RKO (cell line): Measurements from ENCODE around the gene DES.

Experiments used
- DNase-seq: peaks from one replicate; pipeline ENCODE4 v3.0.0-alpha.2; 2016; ENCODE audit warnings: low spot score

Gene DES

DNA sequence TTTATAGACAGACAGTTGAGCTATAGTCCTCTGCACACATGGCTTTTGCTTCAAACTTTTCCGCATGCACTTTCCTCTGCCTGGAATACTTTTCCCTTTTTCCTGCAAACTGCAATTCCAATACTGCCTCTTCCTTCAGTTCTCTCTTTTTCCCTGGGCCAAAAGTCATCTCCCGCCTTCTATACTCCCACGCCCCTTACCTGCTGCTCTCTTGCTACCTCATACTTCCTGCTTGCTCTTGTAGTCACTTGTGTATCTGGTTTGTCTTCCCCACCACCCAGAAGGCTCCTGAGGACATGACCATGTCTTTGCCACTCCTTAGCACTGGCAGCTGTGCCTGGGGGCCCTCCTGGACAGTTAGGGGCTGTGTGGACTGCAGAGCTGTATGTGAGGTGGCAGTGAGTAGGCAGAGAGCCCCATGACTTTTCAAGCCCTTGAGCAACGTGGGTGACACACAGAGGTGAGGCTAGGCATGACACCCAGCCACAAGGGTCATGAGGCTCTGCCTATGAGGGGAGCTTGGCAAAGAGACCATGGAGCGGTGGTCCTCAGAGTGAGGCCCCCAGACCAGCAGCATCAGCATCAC is 39.7 kb downstream of the DES start:
- peak; percentile 58 for DNase-seq

DNA sequence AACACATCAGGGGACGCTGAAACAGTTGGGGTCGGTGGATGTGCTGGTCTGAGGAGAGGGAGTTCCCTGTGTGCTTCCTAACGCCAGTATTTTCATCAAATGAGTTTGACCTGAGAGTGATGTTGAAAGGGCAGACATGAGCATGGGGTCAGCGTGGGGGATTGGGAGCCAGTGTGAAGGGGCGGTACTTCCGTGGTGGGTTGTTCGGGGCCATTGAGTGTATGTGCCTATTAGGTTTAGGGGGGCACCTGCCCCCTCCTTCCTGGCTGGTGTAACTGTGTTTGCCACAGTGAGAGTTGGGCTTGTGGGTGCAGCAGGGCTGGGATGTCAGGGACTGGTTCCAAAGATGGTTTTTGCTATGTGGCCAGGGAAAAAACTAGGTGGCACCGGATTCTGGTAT is 40.8 kb downstream of the DES start:
- DNase-seq = no peak

DNA sequence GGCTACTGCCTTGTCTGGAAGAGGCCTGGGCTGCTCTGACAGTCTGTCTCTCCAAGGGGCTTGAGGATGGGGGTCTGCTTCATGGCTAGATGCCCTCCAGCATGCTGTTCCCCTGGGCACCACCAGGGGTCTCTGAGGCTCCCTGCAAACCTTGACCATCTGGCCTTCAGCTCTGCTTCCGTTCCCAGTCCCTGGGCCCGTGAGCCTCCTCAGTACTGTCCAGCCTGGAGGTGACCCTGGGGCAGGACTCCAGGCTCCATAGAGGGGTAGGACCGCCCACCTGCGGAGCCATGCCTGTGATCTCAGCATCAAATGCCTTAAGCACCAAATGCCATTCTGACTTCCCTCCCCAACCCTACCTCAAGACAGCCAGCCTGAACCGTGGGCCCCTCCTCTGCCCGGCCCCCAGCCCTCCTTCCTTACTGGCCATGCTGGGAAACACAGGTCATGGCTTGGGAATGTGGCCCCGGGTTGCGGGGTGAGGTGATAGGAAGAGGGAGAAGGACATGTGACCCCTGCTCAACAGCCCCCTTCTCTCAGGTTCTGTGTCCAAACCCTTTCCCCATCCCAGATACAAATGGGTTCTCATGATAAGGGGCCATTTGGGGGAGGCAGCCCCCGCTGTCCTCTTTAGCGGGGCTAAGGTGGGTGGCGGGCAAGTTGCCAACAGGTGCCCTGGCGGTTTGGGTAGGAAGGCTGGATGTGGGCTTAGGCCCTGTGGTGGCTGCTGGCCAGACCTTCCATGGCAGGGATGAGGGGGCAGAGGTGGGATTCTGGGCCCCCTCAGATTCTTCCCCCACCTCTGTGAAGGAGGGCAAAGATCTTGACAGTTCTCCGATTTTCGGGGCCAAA is 41.5 kb downstream of the DES start:
- peak; percentile 63 for DNase-seq

DNA sequence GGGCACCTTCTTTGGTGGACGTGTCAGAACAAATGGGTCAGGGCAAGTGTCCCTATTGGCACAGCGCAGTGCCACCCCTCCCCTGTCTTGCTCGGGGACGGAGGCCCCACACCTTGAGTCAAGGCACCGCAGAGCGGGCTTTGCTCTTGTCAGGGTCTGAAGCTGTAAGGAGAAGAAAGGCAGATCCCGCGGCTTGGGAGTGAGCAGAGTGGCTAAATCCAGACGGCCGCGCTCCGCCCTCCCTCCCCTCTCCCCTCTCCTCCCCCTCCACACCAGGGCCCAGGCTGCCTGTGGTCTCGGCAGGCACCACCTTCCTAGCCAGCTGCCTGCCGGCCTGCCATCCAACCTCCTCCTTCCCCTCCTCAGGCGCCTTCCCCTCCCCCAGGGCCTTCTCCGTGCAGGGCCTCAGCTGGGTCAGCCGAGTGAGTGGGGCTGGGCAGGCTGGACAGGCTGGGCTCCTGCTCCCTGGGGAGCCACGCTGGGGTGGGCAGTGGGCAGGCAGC is 42.3 kb downstream of the DES start:
- DNase-seq = no peak

DNA sequence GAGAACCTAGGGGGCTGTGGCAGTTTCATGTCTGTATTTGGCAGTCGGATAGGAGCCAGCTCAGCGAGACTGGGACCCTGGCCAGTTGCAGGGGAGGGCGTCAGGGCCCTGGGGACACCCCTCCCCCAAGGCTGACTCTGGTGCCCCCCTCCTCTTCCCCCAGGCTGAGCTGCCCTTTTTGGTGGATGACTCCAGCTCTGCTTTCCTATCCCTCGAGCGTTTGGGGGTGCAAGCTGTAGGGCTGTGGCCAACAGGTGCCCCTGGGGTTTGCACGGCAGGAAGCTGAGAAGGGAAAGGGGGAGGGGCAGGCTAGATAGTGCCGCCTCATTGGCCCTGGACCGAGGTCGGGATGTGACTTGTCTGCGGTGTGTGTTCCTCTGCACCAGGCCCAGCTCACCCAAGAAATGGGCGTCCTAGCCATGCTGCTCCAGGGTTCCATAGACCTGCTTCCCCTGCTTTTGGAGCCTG is 42.9 kb downstream of the DES start:
- no peak for DNase-seq

DNA sequence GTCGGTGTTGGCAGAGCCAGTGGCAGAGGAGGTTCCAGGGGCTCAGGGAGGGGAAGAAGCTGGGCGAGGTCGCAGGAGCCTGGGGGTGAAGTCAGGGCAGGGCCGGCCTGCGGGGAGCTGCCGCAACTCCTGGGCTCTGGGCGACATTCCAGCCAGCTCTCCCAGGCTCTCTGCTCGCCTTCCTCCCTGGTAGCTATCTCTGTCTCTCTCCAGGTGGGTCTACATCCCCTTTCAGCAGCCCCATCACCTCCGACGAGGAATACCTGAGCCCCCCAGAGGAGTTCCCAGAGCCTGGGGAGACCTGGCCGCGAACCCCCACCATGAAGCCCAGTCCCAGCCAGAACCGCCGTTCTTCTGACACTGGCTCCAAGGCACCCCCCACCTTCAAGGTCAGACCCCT is 43.5 kb downstream of the DES start:
- no peak for DNase-seq

DNA sequence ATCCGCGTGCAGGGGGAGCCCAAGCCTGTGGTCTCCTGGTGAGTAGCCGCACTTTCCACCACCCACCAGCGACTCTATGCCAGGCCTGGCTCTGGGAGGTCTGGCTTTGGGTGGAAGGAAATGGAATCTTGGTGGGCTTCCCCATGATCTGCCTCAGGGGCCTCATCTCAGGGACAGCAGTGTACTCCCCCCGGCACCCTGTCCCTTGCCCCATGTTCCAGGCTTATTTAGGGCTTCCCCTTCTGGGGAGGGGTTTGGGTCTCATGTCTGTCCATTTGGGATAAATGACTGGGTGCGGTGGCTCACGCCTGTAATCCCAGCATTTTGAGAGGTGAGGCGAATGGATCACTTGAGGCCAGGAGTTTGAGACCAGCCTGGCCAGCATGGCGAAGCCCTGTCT is 44.2 kb downstream of the DES start:
- DNase-seq = no peak

DNA sequence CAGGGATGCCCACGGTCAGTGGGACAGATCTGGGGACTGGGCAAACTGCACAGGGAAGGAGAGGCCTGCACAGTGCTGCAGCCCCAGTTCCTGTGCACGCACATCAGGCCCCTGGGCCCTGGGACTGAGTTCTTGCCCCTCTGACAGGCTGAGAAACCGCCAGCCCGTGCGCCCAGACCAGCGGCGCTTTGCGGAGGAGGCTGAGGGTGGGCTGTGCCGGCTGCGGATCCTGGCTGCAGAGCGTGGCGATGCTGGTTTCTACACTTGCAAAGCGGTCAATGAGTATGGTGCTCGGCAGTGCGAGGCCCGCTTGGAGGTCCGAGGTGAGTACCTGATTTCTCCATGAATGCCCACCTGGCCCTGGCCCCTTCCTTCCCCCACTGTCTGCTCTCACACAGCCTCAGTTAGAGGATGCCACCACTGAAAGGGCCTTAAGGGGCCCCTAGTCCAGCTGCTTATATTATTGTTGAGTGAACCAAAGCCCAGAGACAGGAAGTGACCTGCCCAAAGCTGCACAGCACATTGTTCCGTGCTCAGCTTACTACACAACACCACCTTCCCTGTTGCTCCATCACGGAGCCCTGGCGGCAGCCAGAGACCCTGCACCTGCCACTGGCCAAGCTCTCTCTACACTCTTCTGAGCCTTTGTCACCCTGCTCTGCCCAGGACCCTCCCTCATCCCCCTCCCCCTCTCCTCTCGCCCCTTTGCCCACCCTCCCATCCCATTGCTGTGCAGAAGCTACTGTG is 46.3 kb downstream of the DES start:
- DNase-seq = no peak

DNA sequence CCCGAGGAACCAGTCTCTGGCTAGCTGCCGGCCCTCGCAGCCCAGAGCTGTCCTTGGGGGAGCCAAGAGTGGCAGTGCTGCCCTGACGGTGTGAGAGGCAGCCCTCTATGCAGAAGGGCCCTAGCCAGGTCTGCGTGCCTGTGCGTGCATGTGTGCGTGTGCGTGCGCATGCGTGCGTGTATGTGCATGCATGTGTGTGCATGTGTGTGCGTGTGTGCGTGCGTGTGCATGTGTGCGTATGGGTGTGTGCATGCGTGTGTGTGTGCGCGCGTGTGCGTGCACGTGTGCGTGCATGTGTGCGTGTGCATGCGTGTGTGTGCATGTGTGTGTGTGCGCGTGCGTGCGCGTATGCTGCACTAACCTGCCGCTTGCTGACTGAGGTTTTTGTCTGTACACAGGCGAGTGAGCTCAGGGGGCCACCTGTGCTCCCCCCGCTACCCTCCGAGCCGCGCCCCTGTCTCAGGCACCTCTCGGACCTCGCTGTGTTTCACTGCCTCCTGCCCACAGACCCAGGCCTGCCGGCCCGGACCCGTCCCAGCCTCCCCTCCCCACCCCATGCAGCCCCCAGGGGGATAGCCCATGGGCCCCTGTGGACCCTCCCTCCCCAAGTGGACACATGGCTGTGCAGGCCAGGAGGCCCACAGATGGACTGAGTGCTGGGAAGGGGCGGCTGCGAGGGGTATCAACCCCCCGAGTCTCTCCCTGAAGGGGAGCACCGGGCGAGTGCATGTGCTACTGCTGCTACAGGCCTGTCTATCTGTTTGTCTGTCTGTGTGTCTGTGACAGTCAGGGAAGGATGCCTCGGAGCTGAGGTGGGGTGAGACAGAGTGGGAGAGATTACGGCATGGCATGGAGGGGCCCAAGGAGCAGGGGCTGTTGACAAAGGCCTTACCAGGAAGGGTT is 47.7 kb downstream of the DES start:
- DNase-seq = no peak

DNA sequence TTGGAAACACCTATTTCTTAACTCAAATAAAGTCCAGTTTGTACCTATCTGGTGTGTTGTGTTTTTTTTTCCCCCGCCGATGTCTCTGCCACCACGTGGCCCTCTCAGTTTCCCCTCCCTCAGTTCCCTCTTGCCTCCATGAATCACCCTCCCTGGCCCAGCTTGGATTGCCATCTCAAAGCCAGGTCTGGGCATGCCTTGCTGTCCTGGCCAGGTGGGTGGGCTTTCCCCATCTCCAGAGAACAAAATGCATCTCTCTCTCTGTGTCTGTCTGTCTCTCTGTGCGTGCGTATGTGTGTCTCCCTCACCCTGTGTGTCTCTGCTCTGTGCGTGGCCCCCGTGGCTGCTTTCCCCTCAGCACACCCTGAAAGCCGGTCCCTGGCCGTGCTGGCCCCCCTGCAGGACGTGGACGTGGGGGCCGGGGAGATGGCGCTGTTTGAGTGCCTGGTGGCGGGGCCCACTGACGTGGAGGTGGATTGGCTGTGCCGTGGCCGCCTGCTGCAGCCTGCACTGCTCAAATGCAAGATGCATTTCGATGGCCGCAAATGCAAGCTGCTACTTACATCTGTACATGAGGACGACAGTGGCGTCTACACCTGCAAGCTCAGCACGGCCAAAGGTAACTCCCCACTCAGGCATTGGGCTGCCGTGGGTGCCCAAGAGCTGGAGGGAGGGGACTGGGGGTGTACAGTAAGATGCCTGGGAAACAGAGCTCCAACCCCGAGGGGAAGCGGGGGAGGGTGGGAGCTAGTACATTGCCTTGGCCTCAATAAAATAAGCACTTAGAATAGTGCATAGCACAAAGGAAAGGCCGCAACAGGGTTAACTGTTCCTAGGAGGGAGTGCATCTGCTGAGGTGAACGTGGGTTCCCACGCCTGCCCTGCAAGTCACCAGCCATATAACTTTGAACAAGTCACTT is 48.9 kb downstream of the DES start:
- no peak for DNase-seq

DNA sequence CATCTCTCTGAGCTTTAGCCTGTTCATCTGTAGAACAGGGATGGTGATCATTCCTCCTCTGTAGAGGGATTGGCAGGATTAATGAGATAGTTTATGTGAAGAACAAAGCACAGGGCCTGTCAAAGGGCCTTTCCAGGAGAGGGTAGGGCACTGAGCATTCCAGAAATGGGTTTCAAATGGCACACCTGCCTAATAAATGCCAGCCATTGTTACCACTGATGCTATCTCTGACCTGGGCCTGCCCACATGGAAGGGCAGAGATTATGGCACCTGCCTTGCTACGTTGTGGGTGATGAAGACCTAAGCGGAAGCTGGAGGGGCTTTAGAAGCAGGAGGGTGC is 49.5 kb downstream of the DES start:
- DNase-seq = no peak

DNA sequence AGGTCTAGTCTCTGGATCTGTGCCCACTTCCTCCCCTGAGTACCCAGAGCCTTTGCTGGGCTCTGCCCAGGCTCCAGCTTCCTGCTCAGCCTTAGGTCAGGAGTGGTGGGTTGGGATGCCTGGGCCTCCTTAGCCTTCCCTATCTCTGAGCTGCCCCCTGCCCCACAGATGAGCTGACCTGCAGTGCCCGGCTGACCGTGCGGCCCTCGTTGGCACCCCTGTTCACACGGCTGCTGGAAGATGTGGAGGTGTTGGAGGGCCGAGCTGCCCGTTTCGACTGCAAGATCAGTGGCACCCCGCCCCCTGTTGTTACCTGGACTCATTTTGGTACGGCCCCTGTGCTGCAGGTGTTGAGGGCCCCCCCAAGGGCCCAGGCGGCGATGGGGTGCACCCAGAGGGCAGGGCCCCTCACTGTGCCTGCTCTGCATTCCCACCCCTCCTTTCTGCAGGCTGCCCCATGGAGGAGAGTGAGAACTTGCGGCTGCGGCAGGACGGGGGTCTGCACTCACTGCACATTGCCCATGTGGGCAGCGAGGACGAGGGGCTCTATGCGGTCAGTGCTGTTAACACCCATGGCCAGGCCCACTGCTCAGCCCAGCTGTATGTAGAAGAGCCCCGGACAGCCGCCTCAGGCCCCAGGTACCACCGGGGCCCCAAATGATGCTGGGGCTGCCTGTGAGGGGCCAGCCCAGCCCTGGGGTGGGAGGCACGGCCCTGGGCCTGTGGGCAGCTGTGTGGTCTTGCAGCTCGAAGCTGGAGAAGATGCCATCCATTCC is 50.4 kb downstream of the DES start:
- no peak for DNase-seq

DNA sequence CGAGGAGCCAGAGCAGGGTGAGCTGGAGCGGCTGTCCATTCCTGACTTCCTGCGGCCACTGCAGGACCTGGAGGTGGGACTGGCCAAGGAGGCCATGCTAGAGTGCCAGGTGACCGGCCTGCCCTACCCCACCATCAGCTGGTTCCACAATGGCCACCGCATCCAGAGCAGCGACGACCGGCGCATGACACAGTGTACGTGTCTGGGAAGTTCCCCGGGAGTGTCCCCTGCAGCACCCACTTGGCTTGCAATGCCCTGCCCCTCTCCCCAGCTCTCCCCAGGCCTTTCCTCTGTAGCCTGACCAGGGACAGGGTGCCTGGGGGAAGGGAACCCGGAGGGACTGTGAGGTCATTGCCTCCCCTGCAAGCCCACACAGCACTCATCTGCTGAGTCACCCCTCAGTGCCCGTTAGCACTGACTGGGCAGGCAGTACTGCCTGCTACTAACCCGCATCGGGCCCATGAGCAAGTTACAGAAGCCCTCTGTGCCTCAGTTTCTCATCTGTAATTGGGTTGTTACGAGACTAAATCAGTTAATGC is 51.1 kb downstream of the DES start:
- DNase-seq = peak; percentile 56

DNA sequence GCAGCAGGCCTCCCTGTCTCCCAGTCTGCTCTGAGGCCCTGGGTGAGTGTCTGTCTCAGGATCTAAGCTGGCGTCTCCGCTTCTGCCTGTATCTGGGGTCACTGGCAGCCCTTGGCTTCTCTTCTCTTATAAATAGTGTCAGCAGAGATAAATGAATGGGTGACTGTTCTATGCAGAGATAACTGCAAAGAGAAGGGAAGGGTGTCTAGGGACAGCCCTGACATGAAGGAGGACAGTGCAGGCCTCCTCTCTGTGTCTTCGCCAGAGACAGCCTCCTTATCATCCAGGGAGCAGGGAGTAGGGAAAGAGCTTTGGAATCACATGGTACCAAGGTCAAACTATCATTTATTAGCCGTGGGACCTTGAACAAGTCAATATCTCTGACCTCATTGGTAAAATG is 52.3 kb downstream of the DES start:
- no peak for DNase-seq

DNA sequence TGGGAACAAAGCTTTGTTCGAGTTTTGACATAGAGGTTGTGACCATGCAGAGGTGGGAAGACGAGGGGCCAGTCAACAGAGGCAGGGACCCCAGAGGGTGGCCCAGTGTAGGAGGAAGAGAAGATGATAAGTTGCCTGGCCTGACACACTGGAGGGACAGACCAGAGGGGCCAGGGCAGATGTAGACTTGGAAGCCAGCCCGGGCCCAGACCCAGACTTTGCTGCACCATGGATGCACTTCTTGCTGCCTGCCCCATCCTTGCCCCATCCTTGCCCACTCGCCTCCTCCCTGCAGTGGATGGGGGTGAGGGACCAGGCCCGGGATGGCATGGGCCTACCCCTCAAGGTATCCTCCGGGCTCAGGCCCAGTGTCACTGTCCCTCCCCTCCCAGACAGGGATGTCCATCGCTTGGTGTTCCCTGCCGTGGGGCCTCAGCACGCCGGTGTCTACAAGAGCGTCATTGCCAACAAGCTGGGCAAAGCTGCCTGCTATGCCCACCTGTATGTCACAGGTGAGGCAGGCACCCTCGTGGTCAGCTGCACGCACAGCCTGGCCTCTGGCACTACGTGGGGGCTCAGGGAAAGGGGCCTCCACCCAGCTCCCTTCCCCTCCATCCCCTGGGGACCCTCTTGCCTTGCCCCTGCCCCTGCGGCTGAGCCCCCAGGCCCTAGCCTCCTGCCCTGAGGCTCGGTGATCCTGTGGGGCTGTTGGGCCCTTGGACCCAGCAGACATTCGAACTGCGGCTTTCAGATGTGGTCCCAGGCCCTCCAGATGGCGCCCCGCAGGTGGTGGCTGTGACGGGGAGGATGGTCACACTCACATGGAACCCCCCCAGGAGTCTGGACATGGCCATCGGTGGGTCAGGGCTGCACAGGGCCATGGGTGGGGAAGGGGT is 53.5 kb downstream of the DES start:
- no peak for DNase-seq

DNA sequence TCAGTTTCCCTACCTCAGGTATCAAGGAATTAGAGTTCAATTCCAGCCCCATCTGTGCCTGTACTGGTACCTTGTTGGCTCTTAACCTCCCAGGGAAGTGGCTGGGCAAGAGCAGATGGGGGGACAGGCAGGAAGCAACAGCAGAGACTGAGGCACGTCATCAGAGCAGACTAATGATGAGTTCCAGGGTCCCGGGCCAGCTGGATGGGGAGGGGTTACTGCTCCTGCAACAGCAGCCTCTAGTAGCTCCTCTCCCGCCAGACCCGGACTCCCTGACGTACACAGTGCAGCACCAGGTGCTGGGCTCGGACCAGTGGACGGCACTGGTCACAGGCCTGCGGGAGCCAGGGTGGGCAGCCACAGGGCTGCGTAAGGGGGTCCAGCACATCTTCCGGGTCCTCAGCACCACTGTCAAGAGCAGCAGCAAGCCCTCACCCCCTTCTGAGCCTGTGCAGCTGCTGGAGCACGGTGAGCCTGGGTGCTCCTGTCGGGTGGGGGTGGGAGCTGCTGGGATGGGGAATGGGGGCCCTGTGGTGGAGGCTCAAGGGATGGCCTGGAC is 54.5 kb downstream of the DES start:
- DNase-seq = no peak

DNA sequence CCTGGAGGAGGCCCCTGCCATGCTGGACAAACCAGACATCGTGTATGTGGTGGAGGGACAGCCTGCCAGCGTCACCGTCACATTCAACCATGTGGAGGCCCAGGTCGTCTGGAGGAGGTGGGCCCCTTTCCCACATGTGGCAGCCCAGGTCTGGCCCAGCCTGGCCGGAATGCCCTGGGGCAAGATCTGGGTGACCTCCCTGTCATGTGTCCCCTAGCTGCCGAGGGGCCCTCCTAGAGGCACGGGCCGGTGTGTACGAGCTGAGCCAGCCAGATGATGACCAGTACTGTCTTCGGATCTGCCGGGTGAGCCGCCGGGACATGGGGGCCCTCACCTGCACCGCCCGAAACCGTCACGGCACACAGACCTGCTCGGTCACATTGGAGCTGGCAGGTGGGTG is 55.3 kb downstream of the DES start:
- no peak for DNase-seq

DNA sequence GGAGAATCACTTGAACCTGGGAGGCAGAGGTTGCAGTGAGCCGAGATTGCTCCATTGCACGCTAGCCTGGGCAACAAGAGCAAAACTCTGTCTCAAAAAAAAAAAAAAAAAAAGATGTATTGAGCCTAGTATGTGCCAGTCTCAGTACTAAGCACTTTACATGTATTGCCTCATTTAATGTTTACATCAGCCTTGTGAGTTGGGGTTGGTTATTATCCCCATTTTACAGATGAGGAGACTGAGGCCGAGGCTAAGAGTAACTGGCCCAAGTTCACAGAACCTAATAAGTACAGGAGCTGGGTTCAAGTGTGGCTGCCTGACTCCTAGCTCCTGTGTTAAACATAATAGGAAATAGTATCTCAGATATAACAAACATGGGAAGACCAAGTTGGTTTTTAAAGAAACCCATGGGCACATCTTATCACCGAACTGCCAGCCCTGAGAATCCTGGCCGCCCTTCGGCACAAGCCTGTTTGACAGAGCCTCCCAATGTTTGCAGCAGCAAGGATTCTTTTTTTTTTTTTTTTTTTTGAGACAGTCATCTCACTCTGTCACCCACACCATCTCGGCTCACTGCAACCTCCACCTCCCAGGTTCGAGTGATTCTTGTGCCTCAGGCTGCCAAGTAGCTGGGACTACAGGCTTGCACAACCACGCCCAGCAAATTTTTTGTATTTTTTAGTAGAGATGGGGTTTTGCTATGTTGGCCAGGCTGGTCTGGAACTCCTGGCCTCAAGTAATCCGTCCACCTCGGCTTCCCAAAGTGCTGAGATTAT is 56.3 kb downstream of the DES start:
- DNase-seq = no peak
